GM12872 (cell line): ENCODE results near the gene DDX51.

Experiments
- TF ChIP-seq, protein P1 (sequence below): IDR thresholded peaks from 3 replicates; pipeline ENCODE4 v1.5.1; 2011; ENCODE audit warnings: low read depth, mild to moderate bottlenecking, low read length, moderate library complexity; ENCODE audit not compliant: insufficient read depth

Gene DDX51

GRCh38 chr12:132162508-132163031 lies 18.5 kb upstream of the DDX51 start:
- TF ChIP-seq, protein P1, sequence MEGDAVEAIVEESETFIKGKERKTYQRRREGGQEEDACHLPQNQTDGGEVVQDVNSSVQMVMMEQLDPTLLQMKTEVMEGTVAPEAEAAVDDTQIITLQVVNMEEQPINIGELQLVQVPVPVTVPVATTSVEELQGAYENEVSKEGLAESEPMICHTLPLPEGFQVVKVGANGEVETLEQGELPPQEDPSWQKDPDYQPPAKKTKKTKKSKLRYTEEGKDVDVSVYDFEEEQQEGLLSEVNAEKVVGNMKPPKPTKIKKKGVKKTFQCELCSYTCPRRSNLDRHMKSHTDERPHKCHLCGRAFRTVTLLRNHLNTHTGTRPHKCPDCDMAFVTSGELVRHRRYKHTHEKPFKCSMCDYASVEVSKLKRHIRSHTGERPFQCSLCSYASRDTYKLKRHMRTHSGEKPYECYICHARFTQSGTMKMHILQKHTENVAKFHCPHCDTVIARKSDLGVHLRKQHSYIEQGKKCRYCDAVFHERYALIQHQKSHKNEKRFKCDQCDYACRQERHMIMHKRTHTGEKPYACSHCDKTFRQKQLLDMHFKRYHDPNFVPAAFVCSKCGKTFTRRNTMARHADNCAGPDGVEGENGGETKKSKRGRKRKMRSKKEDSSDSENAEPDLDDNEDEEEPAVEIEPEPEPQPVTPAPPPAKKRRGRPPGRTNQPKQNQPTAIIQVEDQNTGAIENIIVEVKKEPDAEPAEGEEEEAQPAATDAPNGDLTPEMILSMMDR, result no peak

DNA sequence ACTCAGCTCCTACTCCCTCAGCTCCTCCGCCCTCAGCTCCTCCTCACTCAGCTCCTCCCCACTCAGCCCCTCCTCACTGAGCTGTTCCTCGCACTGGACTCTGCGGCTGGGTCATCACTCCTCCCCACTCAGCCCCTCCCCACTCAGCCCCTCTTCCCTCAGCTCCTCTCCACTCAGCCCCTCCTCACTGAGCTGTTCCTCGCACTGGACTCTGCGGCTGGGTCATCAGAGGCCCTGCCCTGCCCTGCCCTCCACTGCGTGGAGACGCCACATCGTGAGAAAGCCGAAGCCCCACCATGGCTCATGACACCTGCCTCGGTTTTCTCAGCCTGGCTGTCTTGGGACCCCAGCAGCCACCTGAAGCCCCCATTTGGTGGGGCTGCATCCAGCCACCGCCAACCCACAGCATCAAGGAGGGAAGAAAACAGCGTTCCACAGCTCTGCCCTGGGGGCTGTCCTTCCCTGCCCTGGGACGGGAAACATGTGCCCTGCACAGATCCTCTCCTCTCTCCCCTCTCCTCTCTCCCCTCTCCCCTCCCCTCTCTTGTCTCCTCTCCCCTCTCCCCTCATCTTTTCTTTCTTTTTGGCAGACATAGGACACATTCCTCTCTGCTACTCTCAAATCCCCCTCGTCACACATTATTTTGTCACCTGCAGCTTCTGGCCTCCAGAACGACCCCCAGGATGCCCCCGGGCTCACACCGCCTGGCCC lies 17.8 kb upstream of the DDX51 start:
- TF ChIP-seq, protein P1, result no peak

DNA sequence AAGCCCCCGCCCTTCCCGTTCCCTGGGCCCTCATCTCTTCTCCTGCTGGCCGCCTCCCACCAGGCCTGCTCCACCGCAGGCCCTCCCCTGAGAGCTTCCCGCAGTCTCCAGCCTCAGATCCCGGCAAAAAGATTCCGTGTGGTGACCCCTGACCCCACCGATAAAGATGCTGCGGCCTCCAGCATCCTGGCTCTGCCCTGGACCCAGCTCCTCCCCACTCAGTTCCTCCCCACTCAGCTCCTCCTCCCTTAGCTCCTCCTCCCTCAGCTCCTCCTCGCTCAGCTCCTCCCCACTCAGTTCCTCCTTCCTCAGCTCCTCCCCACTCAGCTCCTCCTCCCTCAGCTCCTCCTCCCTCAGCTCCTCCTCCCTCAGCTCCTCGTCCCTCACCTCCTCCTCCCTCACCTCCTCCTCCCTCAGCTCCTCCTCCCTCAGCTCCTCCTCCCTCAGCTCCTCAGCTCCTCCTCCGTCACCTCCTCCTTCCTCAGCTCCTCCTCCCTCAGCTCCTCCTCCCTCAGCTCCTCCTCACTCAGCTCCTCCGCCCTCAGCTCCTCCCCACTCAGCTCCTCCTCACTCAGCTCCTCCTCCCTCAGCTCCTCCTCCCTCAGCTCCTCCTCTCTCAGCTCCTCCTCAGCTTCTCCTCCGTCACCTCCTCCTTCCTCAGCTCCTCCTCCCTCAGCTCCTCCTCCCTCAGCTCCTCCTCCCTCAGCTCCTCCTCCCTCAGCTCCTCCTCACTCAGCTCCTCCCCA lies 17.1 kb upstream of the DDX51 start:
- TF ChIP-seq, protein P1, result no peak

DNA sequence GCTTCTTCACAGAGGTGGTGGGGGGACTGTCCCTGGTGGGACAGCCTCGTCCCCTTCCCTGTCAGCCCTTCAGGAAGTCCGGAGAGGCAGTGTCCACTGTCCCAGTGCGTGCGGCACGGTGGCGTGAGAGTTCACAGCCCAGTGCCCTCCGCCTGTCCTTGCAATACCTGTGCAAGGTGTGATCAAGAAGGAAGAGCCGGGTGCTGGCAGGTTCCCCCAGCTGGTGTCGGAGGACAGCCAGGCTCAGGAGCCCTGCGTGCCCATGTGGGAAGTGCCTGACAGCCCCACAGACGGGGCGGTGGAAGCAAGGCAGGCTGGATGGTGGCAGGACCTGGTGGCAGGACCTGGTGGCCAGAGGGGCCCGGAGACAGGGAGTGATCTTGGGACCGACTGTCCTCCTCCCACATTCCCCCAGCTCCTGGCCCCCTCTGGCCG lies 16.5 kb upstream of the DDX51 start:
- TF ChIP-seq, protein P1, result no peak

- TF ChIP-seq, protein P1, result no peak
Measured at GRCh38 chr12:132160016-132160415, 15.9 kb upstream of the DDX51 start.

GRCh38 chr12:132159555-132160003 lies 15.5 kb upstream of the DDX51 start:
- TF ChIP-seq, protein P1, result no peak

DNA sequence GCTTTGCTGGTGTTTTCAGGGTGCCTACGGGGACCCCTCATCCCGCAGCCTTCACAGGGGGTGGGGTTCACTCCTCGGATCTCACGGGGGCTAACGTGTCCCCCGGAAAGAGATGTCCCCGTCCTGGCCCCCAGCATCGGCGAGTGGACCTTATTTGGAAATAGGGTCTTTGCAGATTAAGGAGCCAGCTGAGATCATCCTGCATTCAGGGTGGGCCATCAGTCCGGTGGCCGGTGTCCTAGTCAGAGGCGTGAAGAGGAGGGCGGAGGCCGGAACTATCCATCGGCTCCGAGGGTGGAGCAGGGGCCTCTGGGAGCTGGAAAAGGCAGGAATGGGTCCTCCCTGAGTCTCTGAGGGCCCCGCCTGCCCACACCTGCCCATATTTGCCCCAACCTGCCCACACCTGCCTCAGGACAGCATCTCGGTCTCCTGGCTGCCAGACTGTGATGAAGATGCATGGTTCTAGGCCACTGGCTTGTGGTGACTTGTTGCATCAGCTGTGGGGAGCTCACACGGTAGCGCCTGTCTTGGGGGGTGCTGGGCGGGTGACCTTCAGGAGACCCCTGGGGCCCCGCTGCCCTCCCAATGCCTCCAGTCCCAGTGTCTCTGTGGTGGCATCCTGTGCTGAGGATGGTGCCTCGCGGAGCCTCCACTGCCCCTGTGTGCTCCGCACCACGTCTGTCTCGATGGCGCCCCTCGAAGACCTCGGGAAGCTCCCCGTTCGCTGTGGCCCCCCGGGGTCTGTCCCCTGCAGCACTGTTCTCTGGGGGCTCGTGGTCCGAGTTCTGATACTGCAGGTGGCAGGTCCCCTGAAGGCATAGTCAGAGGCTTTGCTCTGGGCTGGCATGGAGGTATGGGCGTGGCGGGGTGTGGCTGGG lies 14.8 kb upstream of the DDX51 start:
- TF ChIP-seq, protein P1, result no peak
